Measurements from ENCODE around the gene ATP8A2. TPM values are rescaled to one million over a fixed set of nuclear protein-coding genes. Genes with fewer than 3 reads are reported as not detected.

The ATP8A2 gene
- total and polyA plus RNA-seq, 4 donors, result 0.01 to 0.08 (median 0.05) TPM; not detected in 1

- TF ChIP-seq ZBTB33 (IDR thresholded peaks at IDR 0.05) (no peak), FOXA1 (IDR thresholded peaks at IDR 0.05) (no peak), YY1 (IDR thresholded peaks at IDR 0.05) (no peak), GABPA (IDR thresholded peaks at IDR 0.05 in 1 of 2, conservative IDR thresholded peaks at IDR 0.05 in 1 of 2) (no peak), JUND (IDR thresholded peaks at IDR 0.05) (no peak), HNF4G (IDR thresholded peaks at IDR 0.05) (no peak), TAF1 (conservative IDR thresholded peaks at IDR 0.05) (no peak), MAX (IDR thresholded peaks at IDR 0.05) (no peak), EGR1 (IDR thresholded peaks at IDR 0.05; ENCODE audit: low read depth in 2 of 2) (no peak)
Measured at GRCh38 chr13:25768838-25769237, 397.1 kb downstream of the ATP8A2 start (continued).

GRCh38 chr13:25770601-25771000 lies 398.8 kb downstream of the ATP8A2 start:
- no peaks in the 10 kb centered on the region for H3K36me3 ChIP-seq (ENCODE audit: control insufficient read depth in 4 of 4, insufficient read depth in 3 of 4, low read depth in 1 of 4, low read length in 3 of 4)
- no peak for TF ChIP-seq RAD21 (IDR thresholded peaks at IDR 0.05)
- no peak for TF ChIP-seq HNF4G (IDR thresholded peaks at IDR 0.05)
- TF ChIP-seq RXRA (IDR thresholded peaks at IDR 0.05), result no peak
- no peak for TF ChIP-seq NR2F2 (IDR thresholded peaks at IDR 0.05)
- TF ChIP-seq SP1 (IDR thresholded peaks at IDR 0.05), result no peak
- TF ChIP-seq FOXA2 (IDR thresholded peaks at IDR 0.05), result no peak
- TF ChIP-seq CTCF (IDR thresholded peaks at IDR 0.05; ENCODE audit: low read depth, low read length, missing input control), result no peak
- no peak for TF ChIP-seq JUND (IDR thresholded peaks at IDR 0.05)
- no peak for TF ChIP-seq YY1 (IDR thresholded peaks at IDR 0.05)
- no peak for TF ChIP-seq FOXA1 (IDR thresholded peaks at IDR 0.05)
- no peak for TF ChIP-seq ATF3 (IDR thresholded peaks at IDR 0.05)
- TF ChIP-seq GABPA (IDR thresholded peaks at IDR 0.05 in 1 of 2, conservative IDR thresholded peaks at IDR 0.05 in 1 of 2), result no peak
- TF ChIP-seq HNF4A (conservative IDR thresholded peaks at IDR 0.05), result no peak
- TF ChIP-seq MAX (IDR thresholded peaks at IDR 0.05), result no peak
- TF ChIP-seq EGR1 (IDR thresholded peaks at IDR 0.05; ENCODE audit: low read depth in 2 of 2), result no peak
- TF ChIP-seq REST (IDR thresholded peaks at IDR 0.05), result no peak
- no peak for TF ChIP-seq ZBTB33 (IDR thresholded peaks at IDR 0.05)
- no peaks in the 10 kb centered on the region for H3K4me1 ChIP-seq (ENCODE audit: control insufficient read depth in 4 of 4, insufficient read depth in 4 of 4, low read length in 3 of 4)
- H3K9ac ChIP-seq (ENCODE audit: low read depth in 1 of 2, low read length in 2 of 2), result no peak overlapping the region
- H3K27ac ChIP-seq (ENCODE audit: low read depth in 1 of 2, low read length in 2 of 2), result no peak overlapping the region
- WGBS, result 88% methylated on average over 7 of the region's 7 CpGs
- H3K9me3 ChIP-seq (ENCODE audit: control insufficient read depth in 4 of 4, low read length in 3 of 4), result no peaks in the 10 kb centered on the region
- peaks cover 0 to 4% (median 0%) of the 10 kb centered on the region in 4 donors for H3K27me3 ChIP-seq (ENCODE audit: control insufficient read depth in 4 of 4, insufficient read depth in 4 of 4, low read length in 3 of 4)
- no peak overlapping the region for H3K4me3 ChIP-seq (ENCODE audit: low read depth in 1 of 3, low read length in 3 of 3)
- no peak for DNase-seq (ENCODE audit: low spot score)

All from liver (tissue), 9 donors.